Measurements from ENCODE around the gene IL36G. TPM values are rescaled to one million over a fixed set of nuclear protein-coding genes. Genes with fewer than 3 reads are reported as not detected.

IL36G gene
- polyA plus RNA-seq, 1 donor (not counting 4 experiments of a cell fraction or from before 2014, with no cell fraction given) = 20.2 TPM

DNA sequence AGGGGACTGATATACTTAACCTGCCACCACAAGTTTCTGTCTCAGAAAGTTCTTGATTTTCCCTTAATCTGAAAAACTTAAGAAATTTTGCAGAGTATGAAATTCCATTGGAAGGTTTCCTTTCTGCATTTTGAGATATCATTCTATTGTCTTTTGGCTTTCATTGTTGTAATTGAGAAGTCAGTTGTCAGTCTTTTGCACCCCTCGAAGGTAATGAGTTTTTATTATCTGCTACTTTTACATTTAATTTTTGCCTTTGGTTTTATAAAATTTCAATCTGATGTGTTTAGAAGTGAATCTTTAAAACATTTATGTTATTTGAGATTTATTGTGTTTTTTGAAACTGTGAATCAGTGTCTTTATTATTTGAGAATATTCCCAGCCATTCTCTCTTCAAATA lies 22.6 kb downstream of the IL36G start:
- FAIRE-seq = no peak
- H3K9me3 ChIP-seq (ENCODE audit: control insufficient read depth, low read depth, low read length) = no peaks in the 10 kb centered on the region
- H2AFZ ChIP-seq (ENCODE audit: control insufficient read depth, low read length) = no peak overlapping the region
- H3K4me3 ChIP-seq (ENCODE audit: control insufficient read depth in 2 of 3, extremely low read depth in 1 of 3, insufficient read depth in 2 of 3, low read depth in 1 of 3, low read length in 3 of 3) = no peak overlapping the region
- H3K9ac ChIP-seq (ENCODE audit: control insufficient read depth, extremely low read depth, insufficient read depth, low read length) = no peak overlapping the region
- H3K36me3 ChIP-seq (ENCODE audit: control insufficient read depth in 2 of 2, extremely low read depth in 1 of 2, insufficient read depth in 2 of 2, low read length in 2 of 2) = no peaks in the 10 kb centered on the region
- no peaks in the 10 kb centered on the region for H3K9me1 ChIP-seq (ENCODE audit: control insufficient read depth, extremely low read depth, insufficient read depth, low read length)
- H4K20me1 ChIP-seq (ENCODE audit: control insufficient read depth, extremely low read depth, insufficient read depth, low read length) = no peaks in the 10 kb centered on the region
- no peak overlapping the region for H3K4me2 ChIP-seq (ENCODE audit: control insufficient read depth, extremely low read depth, insufficient read depth, low read depth, low read length)
- H3K79me2 ChIP-seq (ENCODE audit: control insufficient read depth, insufficient read depth, low read length) = no peaks in the 10 kb centered on the region
- TF ChIP-seq EZH2 (IDR thresholded peaks at IDR 0.05; ENCODE audit: low read length) = no peak
- TF ChIP-seq, protein P1, sequence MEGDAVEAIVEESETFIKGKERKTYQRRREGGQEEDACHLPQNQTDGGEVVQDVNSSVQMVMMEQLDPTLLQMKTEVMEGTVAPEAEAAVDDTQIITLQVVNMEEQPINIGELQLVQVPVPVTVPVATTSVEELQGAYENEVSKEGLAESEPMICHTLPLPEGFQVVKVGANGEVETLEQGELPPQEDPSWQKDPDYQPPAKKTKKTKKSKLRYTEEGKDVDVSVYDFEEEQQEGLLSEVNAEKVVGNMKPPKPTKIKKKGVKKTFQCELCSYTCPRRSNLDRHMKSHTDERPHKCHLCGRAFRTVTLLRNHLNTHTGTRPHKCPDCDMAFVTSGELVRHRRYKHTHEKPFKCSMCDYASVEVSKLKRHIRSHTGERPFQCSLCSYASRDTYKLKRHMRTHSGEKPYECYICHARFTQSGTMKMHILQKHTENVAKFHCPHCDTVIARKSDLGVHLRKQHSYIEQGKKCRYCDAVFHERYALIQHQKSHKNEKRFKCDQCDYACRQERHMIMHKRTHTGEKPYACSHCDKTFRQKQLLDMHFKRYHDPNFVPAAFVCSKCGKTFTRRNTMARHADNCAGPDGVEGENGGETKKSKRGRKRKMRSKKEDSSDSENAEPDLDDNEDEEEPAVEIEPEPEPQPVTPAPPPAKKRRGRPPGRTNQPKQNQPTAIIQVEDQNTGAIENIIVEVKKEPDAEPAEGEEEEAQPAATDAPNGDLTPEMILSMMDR (optimal IDR thresholded peaks at IDR 0.05 in 1 of 3, IDR thresholded peaks at IDR 0.05 in 1 of 3, conservative IDR thresholded peaks at IDR 0.05 in 1 of 3; ENCODE audit: extremely low read depth in 1 of 3, insufficient read depth in 2 of 3, low read length in 3 of 3) = no peak
- dilution Hi-C loops (cut with MboI; ENCODE audit: extremely low pct_ligation_motif_present, low sequenced_read_pairs) = no loop called here
- H3K4me1 ChIP-seq (ENCODE audit: control insufficient read depth, extremely low read depth, insufficient read depth, low read length) = no peaks in the 10 kb centered on the region
- no peak for DNase-seq (ENCODE audit: low read depth, low spot score)
- no peak overlapping the region for H3K27ac ChIP-seq (ENCODE audit: control insufficient read depth, insufficient read depth, low read length)
- no peaks in the 10 kb centered on the region for H3K27me3 ChIP-seq (ENCODE audit: control insufficient read depth, extremely low read depth, insufficient read depth, low read length)

DNA sequence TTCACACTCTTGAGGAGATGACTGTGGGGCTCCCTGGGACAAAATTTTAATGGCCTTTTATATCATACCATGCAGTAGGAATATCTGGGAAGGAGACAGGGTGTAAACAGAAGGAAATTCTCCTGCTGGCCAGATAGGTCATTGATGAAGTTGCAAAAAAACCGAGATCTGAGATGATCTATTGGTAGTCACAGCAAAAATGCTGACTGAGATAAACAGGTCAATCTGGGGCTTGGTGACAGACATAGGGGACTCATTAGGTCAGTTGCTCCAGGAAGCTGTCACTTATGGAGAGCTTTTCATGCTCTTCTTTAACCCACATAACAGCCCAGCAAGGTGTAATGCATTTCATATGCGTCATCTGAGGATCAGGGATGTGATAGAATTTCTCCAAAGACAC lies 24.9 kb downstream of the IL36G start:
- no peaks in the 10 kb centered on the region for H3K9me1 ChIP-seq (ENCODE audit: control insufficient read depth, extremely low read depth, insufficient read depth, low read length)
- no peaks in the 10 kb centered on the region for H4K20me1 ChIP-seq (ENCODE audit: control insufficient read depth, extremely low read depth, insufficient read depth, low read length)
- no peaks in the 10 kb centered on the region for H3K36me3 ChIP-seq (ENCODE audit: control insufficient read depth in 2 of 2, extremely low read depth in 1 of 2, insufficient read depth in 2 of 2, low read length in 2 of 2)
- no peaks in the 10 kb centered on the region for H3K9me3 ChIP-seq (ENCODE audit: control insufficient read depth, low read depth, low read length)
- H2AFZ ChIP-seq (ENCODE audit: control insufficient read depth, low read length) = no peak overlapping the region
- H3K4me2 ChIP-seq (ENCODE audit: control insufficient read depth, extremely low read depth, insufficient read depth, low read depth, low read length) = no peak overlapping the region
- no peak for DNase-seq (ENCODE audit: low read depth, low spot score)
- H3K27ac ChIP-seq (ENCODE audit: control insufficient read depth, insufficient read depth, low read length) = no peak overlapping the region
- H3K4me1 ChIP-seq (ENCODE audit: control insufficient read depth, extremely low read depth, insufficient read depth, low read length) = no peaks in the 10 kb centered on the region
- H3K79me2 ChIP-seq (ENCODE audit: control insufficient read depth, insufficient read depth, low read length) = no peaks in the 10 kb centered on the region
- no peak for TF ChIP-seq EZH2 (IDR thresholded peaks at IDR 0.05; ENCODE audit: low read length)
- TF ChIP-seq, protein P1 (optimal IDR thresholded peaks at IDR 0.05 in 1 of 3, IDR thresholded peaks at IDR 0.05 in 1 of 3, conservative IDR thresholded peaks at IDR 0.05 in 1 of 3; ENCODE audit: extremely low read depth in 1 of 3, insufficient read depth in 2 of 3, low read length in 3 of 3) = no peak
- H3K27me3 ChIP-seq (ENCODE audit: control insufficient read depth, extremely low read depth, insufficient read depth, low read length) = no peaks in the 10 kb centered on the region
- dilution Hi-C loops (cut with MboI; ENCODE audit: extremely low pct_ligation_motif_present, low sequenced_read_pairs) = no loop called here
- no peak overlapping the region for H3K9ac ChIP-seq (ENCODE audit: control insufficient read depth, extremely low read depth, insufficient read depth, low read length)
- H3K4me3 ChIP-seq (ENCODE audit: control insufficient read depth in 2 of 3, extremely low read depth in 1 of 3, insufficient read depth in 2 of 3, low read depth in 1 of 3, low read length in 3 of 3) = no peak overlapping the region
- FAIRE-seq = no peak
